D721Med (cell line): ENCODE measurements around the gene KLHDC8A.
"Not testable (repeated sequence)": the region's sequence is repeated elsewhere in the genome, so short reads cannot be mapped to it uniquely, and the experiment has no call there.

Source experiments
- DNase-seq: peaks from one replicate; pipeline ENCODE4 v3.0.0; 2011; ENCODE audit warnings: low spot score; ENCODE audit not compliant: insufficient read length
- FAIRE-seq: peaks from 2 replicates; lab custom pipeline; 2011; peaks lifted over from hg19 to GRCh38; lab: Jason Lieb, UNC
- TF ChIP-seq, protein P1 (sequence below): IDR thresholded peaks from 2 replicates; pipeline ENCODE4 v1.5.1; 2012; ENCODE audit warnings: mild to moderate bottlenecking, control low read depth; ENCODE audit not compliant: insufficient read depth; ENCODE audit errors: missing control alignments

KLHDC8A gene

GRCh38 chr1:205356440-205357139, at the start of gene KLHDC8A:
TSS of gene KLHDC8A (minus strand) at chr1:205356922. CDS start at chr1:205343604, 13,318 bp downstream.
- TF ChIP-seq, protein P1, sequence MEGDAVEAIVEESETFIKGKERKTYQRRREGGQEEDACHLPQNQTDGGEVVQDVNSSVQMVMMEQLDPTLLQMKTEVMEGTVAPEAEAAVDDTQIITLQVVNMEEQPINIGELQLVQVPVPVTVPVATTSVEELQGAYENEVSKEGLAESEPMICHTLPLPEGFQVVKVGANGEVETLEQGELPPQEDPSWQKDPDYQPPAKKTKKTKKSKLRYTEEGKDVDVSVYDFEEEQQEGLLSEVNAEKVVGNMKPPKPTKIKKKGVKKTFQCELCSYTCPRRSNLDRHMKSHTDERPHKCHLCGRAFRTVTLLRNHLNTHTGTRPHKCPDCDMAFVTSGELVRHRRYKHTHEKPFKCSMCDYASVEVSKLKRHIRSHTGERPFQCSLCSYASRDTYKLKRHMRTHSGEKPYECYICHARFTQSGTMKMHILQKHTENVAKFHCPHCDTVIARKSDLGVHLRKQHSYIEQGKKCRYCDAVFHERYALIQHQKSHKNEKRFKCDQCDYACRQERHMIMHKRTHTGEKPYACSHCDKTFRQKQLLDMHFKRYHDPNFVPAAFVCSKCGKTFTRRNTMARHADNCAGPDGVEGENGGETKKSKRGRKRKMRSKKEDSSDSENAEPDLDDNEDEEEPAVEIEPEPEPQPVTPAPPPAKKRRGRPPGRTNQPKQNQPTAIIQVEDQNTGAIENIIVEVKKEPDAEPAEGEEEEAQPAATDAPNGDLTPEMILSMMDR, result no peak
- no peak for FAIRE-seq
- no peak for DNase-seq

- DNase-seq, FAIRE-seq: not testable (repeated sequence)
Measured at GRCh38 chr1:205406252-205406651, 49.5 kb upstream of the KLHDC8A start.

DNA sequence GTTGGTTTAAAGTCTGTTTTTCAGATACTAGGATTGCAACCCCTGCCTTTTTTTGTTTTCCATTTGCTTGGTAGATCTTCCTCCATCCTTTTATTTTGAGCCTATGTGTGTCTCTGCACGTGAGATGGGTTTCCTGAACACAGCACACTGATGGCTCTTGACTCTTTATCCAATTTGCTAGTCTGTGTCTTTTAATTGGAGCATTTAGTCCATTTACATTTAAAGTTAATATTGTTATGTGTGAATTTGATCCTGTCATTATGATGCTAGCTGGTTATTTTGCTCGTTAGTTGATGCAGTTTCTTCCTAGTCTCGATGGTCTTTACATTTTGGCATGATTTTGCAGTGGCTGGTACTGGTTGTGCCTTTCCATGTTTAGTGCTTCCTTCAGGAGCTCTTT, 47.8 kb upstream of the KLHDC8A start:
- DNase-seq, FAIRE-seq: not testable (repeated sequence)

DNA sequence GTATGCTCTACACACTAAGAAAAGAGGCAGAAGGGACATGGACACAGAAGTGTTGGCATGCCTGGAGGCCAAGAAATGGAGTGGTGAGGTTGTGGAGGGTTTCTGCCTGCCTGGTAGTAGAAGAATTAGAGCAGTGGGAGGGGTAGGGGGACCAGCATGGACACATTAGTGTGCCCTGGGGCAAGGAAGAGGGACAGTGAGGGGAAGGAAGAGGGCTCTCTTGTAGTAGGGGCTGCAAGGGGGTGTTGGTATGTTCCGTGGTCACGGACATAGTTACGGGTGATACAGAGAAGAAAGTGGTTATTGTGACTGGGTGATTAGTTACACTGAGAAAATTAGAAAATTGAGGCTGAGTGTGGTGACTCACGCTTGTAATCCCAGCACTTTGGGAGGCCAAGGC, 41.9 kb upstream of the KLHDC8A start:
- FAIRE-seq, result no peak
- TF ChIP-seq, protein P1, result no peak
- DNase-seq, result no peak

- DNase-seq (peak; percentile 31), FAIRE-seq (peak; percentile 97)
- TF ChIP-seq, protein P1, result peak; percentile 96
Measured at GRCh38 chr1:205396967-205397616, 40.4 kb upstream of the KLHDC8A start.

DNA sequence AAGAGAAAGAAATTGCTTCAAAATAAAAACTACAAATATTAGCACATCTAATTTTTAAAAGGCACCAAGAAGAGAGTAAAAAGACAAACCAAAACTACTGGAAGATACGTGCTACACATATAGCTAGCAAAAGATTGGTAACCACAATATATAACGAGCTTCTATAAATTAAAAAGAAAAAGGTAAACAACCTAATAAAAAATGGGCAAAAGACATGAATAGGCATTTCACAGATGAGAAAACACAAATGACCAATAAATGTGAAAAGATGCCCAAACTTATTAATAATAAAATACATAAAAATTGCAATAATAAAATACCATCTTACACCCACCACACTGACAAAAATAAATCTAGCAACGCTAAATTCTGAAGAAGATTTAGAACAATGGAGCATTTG, 38.9 kb upstream of the KLHDC8A start:
- no peak for FAIRE-seq
- no peak for DNase-seq
- TF ChIP-seq, protein P1, result no peak

- FAIRE-seq (no peak), DNase-seq (no peak)
- TF ChIP-seq, protein P1, result no peak
Measured at GRCh38 chr1:205392650-205393049, 35.9 kb upstream of the KLHDC8A start.

DNA sequence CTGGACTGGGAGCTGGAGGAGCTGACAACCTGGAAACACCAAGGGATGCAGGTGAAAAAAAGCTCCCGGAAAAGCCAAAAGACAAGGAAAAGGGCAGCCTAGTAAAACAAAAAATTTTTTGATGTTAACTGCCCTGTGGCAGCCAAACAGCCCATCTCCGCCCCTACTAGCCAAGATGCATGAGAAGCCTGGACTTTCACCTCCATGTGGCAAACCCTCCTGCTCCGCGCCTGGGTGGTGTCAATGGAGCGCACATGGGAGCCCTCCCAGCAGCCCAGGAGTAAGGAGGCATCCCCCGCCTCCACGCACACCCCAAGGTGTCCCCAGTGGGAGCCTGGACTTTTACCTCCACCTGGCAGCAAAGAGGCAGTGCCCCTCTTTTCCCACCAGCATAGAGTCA, 34.7 kb upstream of the KLHDC8A start:
- no peak for FAIRE-seq
- no peak for DNase-seq
- TF ChIP-seq, protein P1, result no peak
